HL-60/S4 treated with retinoic acid at 250 ng/mL for 4 days and 3 days (cell line): ENCODE measurements around the gene LGALS3.

ENCODE experiments used
- in situ Hi-C: fragments of 300-500 bp; cut with MboI; formaldehyde crosslinking; loops from 2 replicates; pipeline ENCODE4 v1.7.0; 2022; ENCODE audit warnings: low sequenced_read_pairs

Gene LGALS3

DNA sequence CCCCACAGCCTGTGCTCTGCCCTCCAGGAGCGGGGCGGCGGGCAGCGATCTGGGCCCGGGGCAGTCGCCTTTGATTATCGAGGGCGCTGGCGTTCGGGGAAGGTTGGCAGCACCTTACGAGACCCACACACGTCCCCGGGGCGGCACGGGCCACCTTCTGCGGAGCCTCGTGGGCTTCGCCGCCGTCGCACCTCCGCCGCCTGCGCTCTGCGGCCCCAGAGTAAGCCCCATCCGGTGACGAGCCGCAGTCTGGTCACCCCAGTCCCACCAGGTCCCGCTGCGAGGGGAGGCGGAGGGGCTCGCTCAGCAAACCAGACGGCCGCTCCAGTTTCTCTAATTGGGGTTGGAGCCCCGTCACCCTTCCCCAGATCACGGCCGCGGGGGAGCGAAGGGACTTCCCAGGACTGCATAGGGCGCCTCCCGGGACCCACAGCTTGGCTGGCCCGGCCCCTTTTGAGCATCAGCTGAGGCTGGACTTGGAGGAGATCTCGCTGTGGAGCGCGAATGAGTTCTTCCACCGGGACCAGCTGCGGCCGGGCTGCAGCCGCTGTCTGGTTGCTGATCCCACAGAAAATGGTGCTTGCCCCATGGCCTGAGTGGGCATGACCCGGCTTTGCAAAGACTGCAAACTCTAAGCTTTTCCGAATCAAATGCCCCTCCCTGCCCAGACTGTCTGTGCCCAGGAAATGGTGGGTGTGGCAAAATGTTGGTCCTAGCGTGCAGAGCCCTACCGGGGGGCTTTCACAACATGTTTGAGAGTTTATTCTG, 560 bp downstream of the LGALS3 start:
- in situ Hi-C loops, result no loop called here

DNA sequence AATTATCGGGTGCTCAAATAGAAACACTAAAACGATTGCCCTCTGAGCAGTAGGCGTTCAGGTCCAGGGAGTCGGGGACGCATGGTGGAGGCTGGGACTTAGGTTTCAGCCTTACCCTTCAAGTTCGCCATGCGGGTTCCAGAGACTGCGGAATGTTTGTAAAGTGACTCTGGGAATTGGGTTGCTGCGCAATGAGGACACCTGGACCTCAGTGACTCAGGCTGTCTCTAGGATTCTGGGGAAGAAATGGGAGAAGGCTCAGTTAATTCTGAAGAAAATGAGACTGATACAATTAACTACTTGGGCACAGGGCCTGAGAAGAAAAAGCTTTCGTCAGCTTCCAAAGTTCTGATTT, 1.1 kb downstream of the LGALS3 start:
- in situ Hi-C loops, result no loop called here

DNA sequence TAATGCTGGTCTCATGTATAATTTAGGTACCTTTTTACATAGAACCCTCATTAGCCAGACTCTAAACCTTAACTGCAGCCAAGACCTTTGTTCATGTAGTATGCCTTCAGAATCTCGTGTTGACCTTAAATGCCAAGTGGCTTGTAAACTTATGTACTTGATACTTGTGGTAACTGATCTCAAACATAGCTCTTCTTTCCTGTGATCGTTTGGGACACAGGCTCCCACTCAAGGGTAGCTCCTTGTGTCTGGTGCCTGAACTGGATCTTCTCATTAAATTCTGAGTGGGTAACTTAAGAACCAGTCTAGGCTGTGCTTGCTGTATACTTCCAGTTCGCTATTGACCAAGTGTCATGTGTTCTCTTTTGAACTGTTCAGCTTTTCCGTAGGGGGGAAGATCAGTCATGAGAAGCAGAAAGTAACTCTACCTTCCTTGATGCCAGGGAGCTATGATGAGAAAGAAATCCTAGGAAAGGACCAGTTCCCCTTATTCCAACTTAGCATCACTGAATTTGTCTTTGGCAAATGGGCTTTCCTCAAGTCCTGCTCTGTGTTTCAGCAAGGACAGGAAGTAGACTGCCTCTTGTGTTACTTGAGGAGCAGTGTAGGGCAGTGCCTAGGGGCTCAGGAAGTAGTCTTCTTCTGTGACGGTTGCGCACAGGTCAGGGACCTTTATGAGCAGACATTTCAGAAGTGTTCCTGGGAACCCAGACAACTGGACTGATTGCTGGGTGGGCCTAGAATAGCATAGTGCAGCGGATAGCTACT, 2.5 kb downstream of the LGALS3 start:
- in situ Hi-C loops, result no loop called here

DNA sequence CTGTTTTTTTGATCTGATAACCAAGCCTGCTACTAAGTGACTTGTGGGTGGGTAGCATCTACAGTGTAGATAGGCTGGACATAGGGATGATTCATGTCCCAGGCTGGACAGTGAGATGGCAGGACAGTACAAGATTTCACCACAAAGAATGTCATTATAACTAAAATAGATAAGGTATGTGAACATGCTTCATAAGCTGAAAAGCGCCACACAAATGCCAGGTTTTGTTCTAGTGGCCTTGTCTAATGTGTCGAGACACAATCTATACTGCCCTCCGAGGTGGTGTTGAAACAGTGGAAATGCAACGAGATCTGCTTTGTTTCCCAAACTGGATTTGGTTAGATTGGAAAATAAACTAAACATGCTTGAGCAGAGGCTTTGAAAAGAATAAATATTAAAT, 4.4 kb downstream of the LGALS3 start:
- in situ Hi-C loops, result no loop called here

DNA sequence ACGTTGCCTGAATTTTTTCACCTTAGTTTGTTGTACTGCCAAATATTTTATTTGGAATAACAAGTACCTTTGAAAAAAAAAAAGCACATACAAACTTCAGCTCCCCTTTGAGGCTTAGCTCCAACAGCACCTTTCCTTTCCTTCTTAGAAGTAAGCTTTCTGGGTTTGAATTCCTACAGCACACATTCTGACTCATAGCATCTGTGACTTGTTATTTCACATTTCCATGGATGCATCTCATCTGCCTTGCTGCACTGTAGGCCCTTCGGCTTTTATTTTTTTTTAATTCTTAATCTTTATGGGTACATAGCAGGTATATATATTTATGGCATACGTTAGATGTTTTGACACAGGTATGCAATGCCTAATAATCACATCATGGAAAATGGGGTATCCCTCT, 7.2 kb downstream of the LGALS3 start:
- in situ Hi-C loops, result no loop called here

DNA sequence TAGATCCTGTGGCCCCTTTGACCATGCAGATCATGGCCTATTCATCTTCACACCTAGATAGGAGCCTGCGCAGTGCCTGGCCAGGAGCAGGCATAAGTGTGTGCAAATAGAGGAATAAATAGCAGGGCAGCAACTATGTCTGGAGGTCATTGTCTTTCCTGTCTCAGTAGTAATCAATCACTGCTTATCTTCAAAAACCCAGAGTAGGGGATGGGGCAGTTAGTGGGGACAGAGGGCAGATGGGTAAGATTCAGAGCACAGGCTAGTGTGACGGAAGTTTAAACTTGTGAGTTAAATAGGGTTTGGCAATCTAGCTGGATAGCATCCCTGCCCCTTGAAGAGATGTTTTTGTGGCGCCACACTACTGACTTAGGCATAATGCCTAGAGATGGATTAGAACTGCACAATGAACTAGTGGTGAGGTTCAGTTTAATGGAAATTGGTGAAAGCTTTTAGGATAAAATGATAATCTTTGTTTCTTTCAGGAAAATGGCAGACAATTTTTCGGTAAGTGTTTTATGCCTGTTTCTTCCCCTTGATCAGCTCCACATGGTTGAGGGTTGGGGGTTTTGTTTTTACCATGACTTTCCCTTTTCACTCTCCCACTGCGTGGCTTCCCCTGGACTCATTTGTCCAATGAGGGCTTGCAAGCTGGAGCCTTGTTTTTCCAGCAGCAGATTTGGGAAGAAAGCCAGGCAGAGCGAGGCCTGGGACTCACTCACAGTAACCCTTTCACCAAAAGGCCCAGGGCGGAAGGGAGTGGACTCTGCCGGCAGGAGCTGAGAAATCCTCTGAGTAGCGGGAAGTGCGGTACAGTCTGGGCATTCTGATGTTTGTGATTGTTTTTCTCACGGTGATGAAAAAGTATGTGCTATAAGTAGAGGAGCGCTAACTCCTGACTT, 8.1 kb downstream of the LGALS3 start:
- in situ Hi-C loops, result no loop called here

DNA sequence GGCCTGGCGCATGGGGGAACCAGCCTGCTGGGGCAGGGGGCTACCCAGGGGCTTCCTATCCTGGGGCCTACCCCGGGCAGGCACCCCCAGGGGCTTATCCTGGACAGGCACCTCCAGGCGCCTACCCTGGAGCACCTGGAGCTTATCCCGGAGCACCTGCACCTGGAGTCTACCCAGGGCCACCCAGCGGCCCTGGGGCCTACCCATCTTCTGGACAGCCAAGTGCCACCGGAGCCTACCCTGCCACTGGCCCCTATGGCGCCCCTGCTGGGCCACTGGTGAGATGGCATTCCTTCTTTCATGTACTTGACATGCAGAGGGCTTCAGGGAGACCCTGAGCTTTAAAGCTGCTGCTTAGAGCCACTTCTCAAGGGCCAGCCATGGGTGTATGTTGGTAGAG, 9.0 kb downstream of the LGALS3 start:
- in situ Hi-C loops, result no loop called here

DNA sequence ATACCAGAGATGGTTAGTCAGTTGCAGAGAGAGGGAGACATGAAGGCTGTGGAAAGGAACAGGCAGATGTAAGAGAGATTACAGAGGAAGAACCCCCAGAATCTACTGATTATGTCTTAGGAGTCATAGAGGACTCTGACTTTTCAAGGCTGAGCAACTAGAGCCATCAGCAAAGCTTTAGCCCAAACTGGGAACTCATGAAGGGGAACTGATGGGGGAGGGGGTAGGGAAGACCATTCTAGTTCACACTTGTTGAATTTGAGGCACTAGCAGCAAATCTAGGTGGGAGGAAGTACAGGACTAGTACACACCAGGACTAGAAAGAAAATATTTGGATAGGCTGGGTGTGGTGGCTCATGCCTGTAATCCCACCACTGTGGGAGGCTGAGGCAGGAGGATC, 10.1 kb downstream of the LGALS3 start:
- in situ Hi-C loops, result no loop called here

DNA sequence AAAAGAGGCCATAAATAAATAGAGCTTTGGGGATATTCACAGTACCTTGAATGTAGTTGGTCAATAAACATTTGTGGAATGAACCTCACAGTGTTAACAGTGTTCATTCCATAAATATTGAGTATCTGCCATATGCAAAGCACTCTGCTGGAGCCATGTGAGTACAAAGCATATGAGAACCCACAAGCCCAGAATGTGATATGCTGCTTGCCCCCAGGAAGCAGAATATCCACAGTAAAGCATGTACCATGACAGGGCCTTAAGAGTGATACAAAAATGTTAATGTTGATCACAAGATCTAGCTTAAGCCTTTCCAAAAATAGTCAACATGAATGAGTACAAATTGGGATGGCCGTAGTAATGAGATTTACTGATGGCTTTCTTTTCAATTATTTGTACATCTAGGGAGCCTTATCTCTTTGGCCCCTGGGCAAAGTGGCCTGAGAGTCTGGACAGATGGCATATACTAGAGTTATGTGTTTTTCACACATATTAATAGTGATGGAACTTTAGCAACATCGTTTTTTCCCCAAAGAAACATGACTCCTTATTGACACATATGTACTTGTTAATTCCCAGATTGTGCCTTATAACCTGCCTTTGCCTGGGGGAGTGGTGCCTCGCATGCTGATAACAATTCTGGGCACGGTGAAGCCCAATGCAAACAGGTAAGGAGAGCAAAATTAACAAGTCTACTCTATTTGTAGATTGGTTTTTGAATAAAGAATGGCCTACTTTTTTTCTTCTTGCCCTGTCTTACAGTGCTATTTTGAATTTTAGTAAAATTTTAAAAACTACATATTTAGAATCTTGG, 10.9 kb downstream of the LGALS3 start:
- in situ Hi-C loops, result no loop called here

DNA sequence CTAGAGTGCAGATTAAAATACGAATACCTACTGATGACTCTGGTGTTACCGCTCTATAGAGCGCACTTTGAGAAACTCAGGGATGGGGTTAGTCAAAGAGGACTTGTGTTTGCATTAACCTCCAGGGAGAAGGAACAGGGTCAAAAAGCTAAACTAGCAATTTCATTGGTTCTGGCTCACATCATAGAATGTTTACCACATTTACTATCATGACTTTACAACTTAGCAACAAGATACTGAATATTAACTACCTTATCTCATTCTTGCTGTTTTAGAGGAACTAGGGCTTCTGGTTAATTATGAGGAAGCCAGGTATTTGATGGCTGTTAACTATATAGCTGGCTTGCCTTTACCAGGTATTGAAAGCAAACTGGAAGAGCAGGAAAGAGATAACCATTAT, 12.8 kb downstream of the LGALS3 start:
- in situ Hi-C loops, result no loop called here

DNA sequence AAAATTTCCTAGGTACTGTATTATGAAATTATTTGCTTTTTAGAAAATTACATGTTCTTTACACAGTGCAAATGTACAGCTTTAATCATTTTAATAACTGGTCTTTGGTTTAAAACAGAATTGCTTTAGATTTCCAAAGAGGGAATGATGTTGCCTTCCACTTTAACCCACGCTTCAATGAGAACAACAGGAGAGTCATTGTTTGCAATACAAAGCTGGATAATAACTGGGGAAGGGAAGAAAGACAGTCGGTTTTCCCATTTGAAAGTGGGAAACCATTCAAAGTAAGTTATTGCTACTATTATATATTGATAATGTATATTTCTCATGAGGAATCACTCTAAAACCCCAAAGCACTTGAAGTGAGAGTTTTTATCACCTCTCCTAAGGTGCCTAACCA, 13.4 kb downstream of the LGALS3 start:
- in situ Hi-C loops, result no loop called here

DNA sequence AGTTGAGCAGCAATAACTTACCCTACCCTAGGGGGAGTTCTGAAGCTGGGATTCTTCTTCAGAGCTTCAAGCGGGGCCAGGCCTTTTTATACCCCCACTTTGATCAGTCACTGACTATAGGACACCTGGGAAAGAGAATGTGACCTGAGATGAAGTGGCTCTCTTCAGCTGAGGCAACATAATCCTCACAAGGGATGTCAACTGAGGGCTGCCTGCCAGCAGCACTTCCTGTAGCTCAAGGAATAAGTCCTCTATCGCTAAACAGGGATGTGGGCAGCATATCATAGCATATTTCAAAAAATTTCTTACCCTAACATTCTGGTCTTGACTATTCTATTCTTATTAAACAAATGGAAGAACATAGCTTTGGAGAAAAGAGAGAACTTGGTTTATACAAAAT, 17.4 kb downstream of the LGALS3 start:
- in situ Hi-C loops, result no loop called here

DNA sequence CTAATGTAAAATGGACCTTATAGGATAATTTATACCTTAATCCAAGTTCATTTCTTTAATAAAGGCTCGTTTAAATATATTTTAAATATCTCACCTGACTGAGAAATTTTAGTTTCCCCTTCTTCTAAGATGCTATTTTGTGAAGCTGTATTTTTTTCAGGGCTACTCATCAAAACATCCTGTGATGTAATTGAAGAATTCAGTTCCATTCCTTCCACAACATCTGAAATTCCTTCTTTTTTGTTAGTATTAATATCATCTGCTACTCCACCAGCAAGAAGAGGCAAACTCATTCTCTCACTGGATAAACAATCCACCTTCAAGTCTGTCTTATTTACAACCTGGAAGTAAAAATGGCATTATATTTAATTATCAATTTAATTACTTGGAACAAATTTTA, 22.5 kb downstream of the LGALS3 start:
- in situ Hi-C loops, result no loop called here

DNA sequence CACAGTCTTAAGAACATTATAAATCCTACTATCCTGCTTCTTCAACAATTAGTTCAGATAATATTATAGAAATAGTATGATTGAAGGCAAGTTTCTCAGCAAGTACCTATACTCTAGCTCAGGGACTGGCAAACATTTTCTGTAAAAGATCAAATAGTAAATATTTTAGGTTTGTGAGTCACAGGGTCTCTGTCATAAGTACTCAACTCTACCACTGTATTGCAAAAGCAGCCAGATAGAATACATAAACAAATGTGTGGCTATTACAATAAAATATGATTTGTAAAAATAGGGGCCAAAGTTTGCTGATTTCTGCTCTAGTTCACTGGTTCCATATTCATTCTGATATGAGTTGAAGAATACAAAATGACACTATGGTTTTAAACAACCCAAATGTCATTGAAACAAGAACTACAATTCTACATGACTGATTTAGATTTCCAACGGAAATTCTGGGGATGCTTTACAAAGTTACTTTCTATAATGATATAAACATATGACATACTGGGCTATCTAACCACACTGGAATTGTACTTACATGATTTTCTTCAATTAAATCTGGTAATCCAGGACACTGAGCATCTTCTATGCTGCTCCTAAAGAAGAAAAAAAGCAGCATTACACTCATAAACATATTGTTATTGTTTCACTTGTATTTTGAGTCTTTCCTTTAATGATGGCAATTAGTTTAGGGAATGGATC, 23.2 kb downstream of the LGALS3 start:
- in situ Hi-C loops, result no loop called here

DNA sequence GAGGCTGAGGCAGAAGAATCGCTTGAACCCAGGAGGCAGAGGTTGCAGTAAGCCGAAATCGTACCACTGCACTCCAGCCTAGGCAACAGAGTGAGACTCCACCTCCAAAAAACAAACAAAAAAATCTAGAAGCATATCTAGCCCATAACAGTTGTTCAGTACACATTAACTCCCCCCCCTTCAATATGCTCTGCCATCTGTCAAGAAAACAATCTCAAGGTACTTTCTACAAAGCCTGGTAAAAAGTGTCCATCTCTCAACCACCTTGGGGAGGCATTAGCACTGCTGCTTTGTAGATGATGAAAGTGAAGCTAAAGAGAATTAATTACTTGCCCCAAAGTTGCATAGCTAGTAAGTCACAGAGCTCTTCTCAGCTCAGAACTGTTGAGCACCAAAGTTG, 24.9 kb downstream of the LGALS3 start:
- in situ Hi-C loops, result no loop called here

DNA sequence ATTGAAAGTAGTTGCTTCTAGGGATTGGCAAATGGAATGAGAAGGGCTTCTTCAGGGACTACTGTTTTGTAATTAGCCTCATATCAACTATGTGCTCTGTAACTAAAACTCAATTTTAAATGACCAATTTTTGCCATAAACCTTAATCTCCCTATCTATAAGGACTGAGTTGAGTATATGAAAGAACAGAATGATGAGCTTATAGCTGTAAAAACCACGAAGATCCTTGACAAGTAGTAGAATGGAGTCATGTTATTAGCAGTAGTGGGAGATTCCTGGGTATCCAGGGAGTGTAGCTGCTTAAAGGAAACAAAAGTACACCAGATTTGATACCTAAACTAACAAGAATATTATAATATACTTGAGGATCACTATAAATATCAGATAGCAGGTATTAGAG, 28.0 kb downstream of the LGALS3 start:
- in situ Hi-C loops, result no loop called here

DNA sequence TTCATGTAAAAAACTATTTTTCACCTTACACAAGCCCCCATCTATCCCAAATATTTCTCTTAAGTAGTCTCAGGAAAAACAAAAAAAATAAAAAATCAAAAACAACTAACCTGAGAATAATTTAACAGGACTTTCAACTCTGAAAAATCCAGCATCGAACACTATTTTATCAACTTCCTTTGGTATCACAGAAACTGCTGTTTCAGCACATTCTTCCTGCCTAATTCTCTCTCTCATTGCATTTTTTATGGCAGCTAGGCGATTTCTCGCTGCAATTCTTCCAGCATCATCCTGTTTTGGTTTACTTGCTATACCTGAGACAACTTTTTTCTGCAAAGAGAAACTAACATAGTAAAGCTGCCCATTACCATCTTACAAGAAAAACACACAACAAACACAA, 29.4 kb downstream of the LGALS3 start:
- in situ Hi-C loops, result no loop called here

DNA sequence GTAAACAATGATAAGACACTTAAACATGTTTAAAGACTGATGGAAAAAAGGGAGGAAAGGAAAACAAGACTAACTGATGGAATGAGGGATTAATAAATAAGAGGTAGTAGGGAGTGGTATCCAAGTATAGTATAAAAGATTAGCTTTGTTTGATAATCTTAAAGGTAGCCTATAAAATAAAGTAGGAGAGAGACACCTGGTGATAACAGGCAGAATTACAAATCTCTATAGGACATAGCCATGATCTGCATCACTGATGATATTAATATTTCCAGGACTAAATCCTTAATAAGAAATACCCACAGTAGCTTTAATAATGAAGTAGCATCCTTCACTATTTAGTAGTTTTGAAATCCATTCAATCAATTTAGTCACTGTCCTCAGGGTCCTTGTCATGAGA, 31.9 kb downstream of the LGALS3 start:
- in situ Hi-C loops, result no loop called here

DNA sequence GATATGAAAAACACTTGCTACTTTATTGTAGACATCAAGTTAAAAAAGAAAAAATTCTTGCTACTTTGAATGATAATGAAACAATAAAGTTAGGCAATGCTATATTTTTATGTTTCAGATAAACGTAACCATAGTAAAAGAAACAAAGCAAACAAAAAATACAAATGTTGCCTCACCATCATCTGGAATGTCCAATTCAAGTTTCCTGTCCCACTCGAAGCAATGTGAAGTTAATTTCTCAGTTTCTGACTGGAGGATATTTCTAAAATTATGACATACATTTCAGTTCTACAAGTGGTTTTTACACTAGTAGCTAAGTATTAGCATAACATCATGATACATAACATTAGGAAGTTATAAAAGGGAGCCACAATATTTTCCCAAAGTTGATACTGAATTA, 41.5 kb downstream of the LGALS3 start:
- in situ Hi-C loops, result no loop called here

DNA sequence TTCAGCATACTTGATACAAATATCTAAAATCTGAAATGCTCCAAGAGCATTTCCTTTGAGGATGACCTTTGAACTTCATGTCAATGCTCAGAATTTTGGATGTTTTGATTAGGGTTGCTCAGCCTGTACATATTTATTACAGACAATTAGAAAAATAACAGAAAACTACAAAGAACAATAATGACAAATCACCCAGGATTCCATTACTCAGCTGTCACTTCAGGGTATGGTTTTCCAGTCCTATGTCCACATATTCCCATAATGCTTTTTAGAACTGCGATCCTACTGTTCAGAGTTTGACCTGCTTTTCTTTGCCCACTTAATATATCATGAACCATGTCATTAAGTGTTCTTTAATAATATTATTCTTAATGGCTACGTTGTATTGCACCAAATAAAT, 51.0 kb downstream of the LGALS3 start:
- in situ Hi-C loops, result no loop called here
